DND-41 (cell line): Measurements from ENCODE around the gene SH3RF3.

Experiments used
- ATAC-seq: fragments of 200-7000 bp; cut with Tn5 transposase; 3 replicates; pipeline ENCODE4 v1.9.1; 2021; ENCODE audit warnings: low read depth; ENCODE audit not compliant: insufficient read depth
- DNase-seq: peaks from one replicate; pipeline ENCODE4 v3.0.0-alpha.2; 2020
- H2AFZ ChIP-seq: 2 replicates; pipeline ENCODE4 v1.6.0; 2012; ENCODE audit warnings: low read depth, low read length
- H3K27ac ChIP-seq: 2 replicates; pipeline ENCODE4 v1.5.1; 2012; ENCODE audit warnings: low read length, inconsistent platforms
- H3K27me3 ChIP-seq: fragments of 200-600 bp; sonication (generic); 2 replicates; pipeline ENCODE4 v1.6.0; 2012; ENCODE audit warnings: low read length, mild to moderate bottlenecking, inconsistent platforms; ENCODE audit not compliant: insufficient read depth, poor library complexity
- H3K36me3 ChIP-seq: 2 replicates; pipeline ENCODE4 v1.5.1; 2012; ENCODE audit warnings: low read length, inconsistent platforms; ENCODE audit not compliant: insufficient read depth
- H3K4me1 ChIP-seq: 2 replicates; pipeline ENCODE4 v1.5.1; 2012; ENCODE audit warnings: mild to moderate bottlenecking, low read length; ENCODE audit not compliant: insufficient read depth
- H3K4me2 ChIP-seq: 2 replicates; pipeline ENCODE4 v1.6.0; 2012; ENCODE audit warnings: mild to moderate bottlenecking, moderate library complexity, low read length, inconsistent platforms; ENCODE audit not compliant: insufficient read depth
- H3K4me3 ChIP-seq, 2 experiments: fragments of 200-600 bp in 1 of 2; shearing (Covaris generic) in 1 of 2; 2 replicates each; pipeline ENCODE4 v1.5.1; 2012 to 2016; ENCODE audit warnings: inconsistent platforms in 2 of 2, low read length in 2 of 2, mild to moderate bottlenecking in 2 of 2, low read depth in 1 of 2, moderate library complexity in 1 of 2
- H3K79me2 ChIP-seq: 2 replicates; pipeline ENCODE4 v1.6.0; 2012; ENCODE audit warnings: low read length, inconsistent platforms; ENCODE audit not compliant: insufficient read depth
- H3K9ac ChIP-seq: 2 replicates; pipeline ENCODE4 v1.6.0; 2012; ENCODE audit warnings: low read depth, mild to moderate bottlenecking, inconsistent platforms, low read length, moderate library complexity
- H3K9me3 ChIP-seq: 2 replicates; pipeline ENCODE4 v1.5.1; 2012; ENCODE audit warnings: low read length, moderate library complexity, mild to moderate bottlenecking, inconsistent platforms; ENCODE audit not compliant: insufficient read depth, severe bottlenecking
- H4K20me1 ChIP-seq: 2 replicates; pipeline ENCODE4 v1.6.0; 2012; ENCODE audit warnings: low read length; ENCODE audit not compliant: insufficient read depth
- EZH2 ChIP-seq: IDR thresholded peaks from 3 replicates; pipeline ENCODE4 v1.6.1; 2012; ENCODE audit warnings: borderline replicate concordance, low read depth, mild to moderate bottlenecking, moderate library complexity, low read length, inconsistent platforms; ENCODE audit not compliant: severe bottlenecking
- TF ChIP-seq, protein P1 (sequence below): IDR thresholded peaks from 2 replicates; pipeline ENCODE4 v1.5.1; 2012; ENCODE audit warnings: borderline replicate concordance, low read length, moderate library complexity, mild to moderate bottlenecking; ENCODE audit not compliant: poor library complexity, severe bottlenecking; ENCODE audit errors: extremely low read depth

SH3RF3 gene

DNA sequence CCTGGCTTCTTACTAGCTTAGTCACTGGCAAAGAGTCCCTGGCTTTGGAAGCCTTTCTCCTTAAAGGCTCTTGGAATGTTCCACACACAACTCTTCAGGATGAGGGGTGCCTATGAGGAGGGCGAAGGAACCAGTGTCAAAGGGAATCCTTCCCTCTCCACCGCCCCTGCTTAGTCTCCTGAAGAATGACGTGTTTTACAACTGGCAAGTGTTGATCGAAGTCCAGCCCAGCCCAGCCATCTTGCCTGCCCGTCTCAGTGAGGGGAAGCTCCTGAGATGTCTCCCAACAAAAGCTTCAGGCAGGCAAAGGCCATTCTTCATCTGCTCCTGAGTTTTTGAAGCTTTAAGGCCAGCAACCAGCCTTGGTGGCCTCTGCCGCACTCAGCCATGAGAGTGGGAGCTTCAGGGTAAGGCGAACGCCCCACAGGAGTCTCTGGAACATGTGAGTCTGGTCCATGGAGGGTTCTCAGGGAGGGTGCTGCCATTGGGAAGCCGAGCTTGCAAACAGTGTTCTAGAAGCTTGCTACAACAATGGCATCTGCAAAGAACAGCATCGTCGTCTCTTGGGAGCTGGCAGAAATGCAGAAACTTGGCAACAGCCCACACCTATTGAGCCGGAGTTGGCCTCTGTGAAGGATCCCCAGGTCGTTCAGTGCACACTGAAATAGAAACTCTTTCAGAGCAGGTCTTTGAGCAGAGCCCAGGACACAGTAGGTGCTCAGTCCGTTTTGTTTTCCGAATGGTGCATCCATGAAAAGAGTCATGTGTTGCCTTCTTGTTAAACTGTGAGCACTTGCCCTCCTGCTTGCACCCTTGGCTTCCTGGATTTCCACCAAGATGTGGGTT lies 264.0 kb downstream of the SH3RF3 start:
- H3K4me3 ChIP-seq = no peak overlapping the region
- no peaks in the 10 kb centered on the region for H3K36me3 ChIP-seq
- DNase-seq (no peak), ATAC-seq (no peak)
- no peak overlapping the region for H3K27ac ChIP-seq
- H3K79me2 ChIP-seq = no peaks in the 10 kb centered on the region
- no peaks in the 10 kb centered on the region for H3K27me3 ChIP-seq
- TF ChIP-seq, protein P1, sequence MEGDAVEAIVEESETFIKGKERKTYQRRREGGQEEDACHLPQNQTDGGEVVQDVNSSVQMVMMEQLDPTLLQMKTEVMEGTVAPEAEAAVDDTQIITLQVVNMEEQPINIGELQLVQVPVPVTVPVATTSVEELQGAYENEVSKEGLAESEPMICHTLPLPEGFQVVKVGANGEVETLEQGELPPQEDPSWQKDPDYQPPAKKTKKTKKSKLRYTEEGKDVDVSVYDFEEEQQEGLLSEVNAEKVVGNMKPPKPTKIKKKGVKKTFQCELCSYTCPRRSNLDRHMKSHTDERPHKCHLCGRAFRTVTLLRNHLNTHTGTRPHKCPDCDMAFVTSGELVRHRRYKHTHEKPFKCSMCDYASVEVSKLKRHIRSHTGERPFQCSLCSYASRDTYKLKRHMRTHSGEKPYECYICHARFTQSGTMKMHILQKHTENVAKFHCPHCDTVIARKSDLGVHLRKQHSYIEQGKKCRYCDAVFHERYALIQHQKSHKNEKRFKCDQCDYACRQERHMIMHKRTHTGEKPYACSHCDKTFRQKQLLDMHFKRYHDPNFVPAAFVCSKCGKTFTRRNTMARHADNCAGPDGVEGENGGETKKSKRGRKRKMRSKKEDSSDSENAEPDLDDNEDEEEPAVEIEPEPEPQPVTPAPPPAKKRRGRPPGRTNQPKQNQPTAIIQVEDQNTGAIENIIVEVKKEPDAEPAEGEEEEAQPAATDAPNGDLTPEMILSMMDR = no peak
- no peak for TF ChIP-seq EZH2
- peaks cover 5% of the 10 kb centered on the region; the same call in 1 of the 2 replicates for H4K20me1 ChIP-seq
- no peak overlapping the region for H3K4me2 ChIP-seq
- H3K4me1 ChIP-seq = no peaks in the 10 kb centered on the region
- no peaks in the 10 kb centered on the region for H3K9me3 ChIP-seq
- no peak overlapping the region for H3K9ac ChIP-seq
- H2AFZ ChIP-seq = no peak overlapping the region

DNA sequence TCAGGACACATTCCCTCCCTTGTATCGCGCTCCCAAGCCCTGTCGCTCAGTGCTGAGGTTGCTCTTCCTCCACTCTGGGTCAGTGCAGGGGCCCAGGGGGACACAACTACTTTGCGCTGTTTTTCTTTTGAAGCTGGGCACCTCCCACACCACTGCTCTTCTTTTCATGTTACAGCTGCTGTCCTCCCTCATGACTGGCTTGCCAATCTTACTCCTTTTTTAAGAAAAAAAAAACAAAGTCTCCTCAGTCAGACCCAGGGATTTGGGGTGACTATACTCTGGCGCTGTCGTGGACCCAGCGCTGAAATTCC lies 264.6 kb downstream of the SH3RF3 start:
- no peak overlapping the region for H3K9ac ChIP-seq
- no peaks in the 10 kb centered on the region for H3K9me3 ChIP-seq
- H4K20me1 ChIP-seq = peaks cover 5% of the 10 kb centered on the region; the same call in 1 of the 2 replicates
- no peak overlapping the region for H3K4me3 ChIP-seq
- no peaks in the 10 kb centered on the region for H3K27me3 ChIP-seq
- H3K27ac ChIP-seq = no peak overlapping the region
- H3K36me3 ChIP-seq = no peaks in the 10 kb centered on the region
- H2AFZ ChIP-seq = no peak overlapping the region
- no peaks in the 10 kb centered on the region for H3K4me1 ChIP-seq
- DNase-seq (no peak), ATAC-seq (no peak)
- no peak overlapping the region for H3K4me2 ChIP-seq
- TF ChIP-seq EZH2 = no peak
- TF ChIP-seq, protein P1 = no peak
- no peaks in the 10 kb centered on the region for H3K79me2 ChIP-seq

DNA sequence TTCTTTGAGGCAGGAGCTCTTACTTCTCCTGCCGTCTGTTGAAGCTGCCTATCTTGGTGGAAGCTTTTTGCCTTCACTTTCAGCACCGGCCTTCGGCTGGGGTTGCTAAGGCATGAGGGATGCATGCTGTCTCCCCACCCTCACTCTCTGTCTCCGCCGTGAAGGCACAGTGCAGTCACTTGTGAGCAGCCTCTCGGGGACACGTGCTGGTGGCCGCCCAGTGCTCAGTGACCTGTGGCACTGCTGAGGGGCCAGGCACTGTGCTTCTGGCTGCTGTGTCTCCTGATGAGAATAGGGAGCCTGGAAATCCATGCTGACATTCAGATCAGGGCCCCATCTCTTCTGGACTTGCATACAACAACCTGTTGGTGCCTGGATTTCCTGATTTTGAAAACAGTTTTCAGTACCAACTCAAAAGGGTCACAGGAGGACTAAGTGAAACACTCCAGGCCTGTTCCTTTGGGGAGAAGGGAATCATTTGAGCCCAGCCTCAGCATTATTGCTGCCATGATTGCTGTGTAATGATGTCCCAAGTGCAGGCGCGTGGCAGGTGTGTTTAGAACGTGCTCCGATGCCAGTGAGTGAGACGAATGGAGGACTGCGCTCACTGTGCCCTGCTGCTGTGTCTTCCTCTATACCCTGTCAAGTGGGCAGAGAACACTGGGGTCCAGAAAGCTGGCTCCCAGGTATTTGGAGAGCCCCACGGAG lies 266.6 kb downstream of the SH3RF3 start:
- Histone ChIP-seq H3K9ac (no peak overlapping the region), H3K79me2 (no peaks in the 10 kb centered on the region), H3K4me2 (no peak overlapping the region), H3K9me3 (no peaks in the 10 kb centered on the region), H3K27me3 (no peaks in the 10 kb centered on the region), H2AFZ (no peak overlapping the region), H3K4me3 (no peak overlapping the region), H3K27ac (no peak overlapping the region), H4K20me1 (peaks cover 5% of the 10 kb centered on the region; the same call in 1 of the 2 replicates), H3K4me1 (no peaks in the 10 kb centered on the region), H3K36me3 (no peaks in the 10 kb centered on the region)
- ATAC-seq = no peak
- DNase-seq = no peak
- TF ChIP-seq, protein P1 = no peak
- no peak for TF ChIP-seq EZH2
